ENCODE results near the gene RRP9. TPM values are rescaled to one million over a fixed set of nuclear protein-coding genes. Genes with fewer than 3 reads are reported as not detected.

Gene RRP9
- 47.0 to 49.9 TPM (median 49.4 TPM) in 3 replicates for total RNA-seq (2021)
- Bru-seq, nascent RNA, result percentile 66 among the genes with signal in this experiment
- long read RNA-seq, experiment 1, transcript RRP9-201 (15 exons, 1,578 nt), result major isoform, 157 of 200 reads
- long read RNA-seq, experiment 1, partial matches to known transcripts, result 6 of 200 reads
- long read RNA-seq, experiment 1, other reads (novel, unspliced or antisense), result 37 of 200 reads
- long read RNA-seq, experiment 2, transcript RRP9-201 (15 exons, 1,578 nt), result major isoform, 31 of 60 reads
- long read RNA-seq, experiment 2, partial matches to known transcripts, result 15 of 60 reads
- long read RNA-seq, experiment 2, other reads (novel, unspliced or antisense), result 14 of 60 reads
- long read RNA-seq, experiment 3, transcript RRP9-201 (15 exons, 1,578 nt), result major isoform, 142 of 190 reads
- long read RNA-seq, experiment 3, partial matches to known transcripts, result 13 of 190 reads
- long read RNA-seq, experiment 3, other reads (novel, unspliced or antisense), result 35 of 190 reads

DNA sequence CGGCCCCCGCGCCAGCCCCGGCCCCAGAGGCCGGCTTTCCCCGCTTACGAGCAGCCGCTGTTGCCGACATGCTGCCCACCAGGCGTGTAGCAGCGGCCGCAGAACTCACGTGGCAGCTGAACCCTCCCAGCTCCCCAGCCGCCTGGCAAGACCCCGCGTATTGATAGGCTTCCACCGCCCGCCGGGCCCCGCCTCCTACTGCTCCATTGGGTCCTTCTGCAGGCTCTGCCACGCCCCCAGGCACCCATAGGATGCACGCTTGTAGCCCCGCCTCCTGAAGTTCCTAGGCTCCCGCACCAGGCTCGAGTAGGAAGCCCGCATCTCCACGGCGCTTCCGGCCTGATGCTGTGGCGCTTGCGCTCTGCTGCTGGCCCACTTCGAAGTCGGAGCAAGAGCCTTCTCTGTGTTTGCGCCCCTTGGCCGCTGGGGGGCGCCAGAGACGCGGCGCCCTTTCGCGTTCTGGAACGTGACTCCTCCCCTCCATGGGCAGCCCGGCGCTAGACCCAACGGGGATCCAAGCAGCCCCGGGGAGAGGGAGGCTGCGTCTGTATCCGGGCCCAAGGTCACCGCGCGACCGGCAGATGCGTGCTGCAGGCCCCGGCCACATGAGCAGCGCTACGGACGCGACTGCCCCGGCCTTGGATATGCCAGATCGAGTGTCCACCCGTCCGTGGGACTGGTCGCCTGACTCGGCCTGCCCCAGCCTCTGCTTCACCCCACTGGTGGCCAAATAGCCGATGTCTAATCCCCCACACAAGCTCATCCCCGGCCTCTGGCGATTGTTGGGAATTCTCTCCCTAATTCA is at the start of gene RRP9, which contains the start of gene PARP3:
RRP9 (minus strand) TSS at position 107 of the 805 bp plus-strand sequence; CDS start at position 70, 37 bp downstream.
PARP3 (plus strand) TSS at position 566 of the 805 bp plus-strand sequence. CDS start 993 bp downstream, outside the sequence.
- ChIA-PET CTCF (interaction anchor here (0.6 to 3.4 kb wide), 44 partner anchors 11 to 879 kb away, joined by 3 to 49 read pairs (median 5); partner anchors contain the start of genes ABHD14A, ABHD14B, ACY1 and DUSP7), POLR2A (interaction anchor here (1.0 to 2.5 kb wide), 4 partner anchors 12 to 49 kb away, joined by 3 to 19 read pairs (median 4); partner anchors contain the start of genes ACY1 and PCBP4)
- H3K9me3 Mint-ChIP-seq, result no peaks in the 10 kb centered on the region
- no peak for TF ChIP-seq NR1H2 (CRISPR knock-in tag; IDR thresholded peaks at IDR 0.05)
- TF ChIP-seq JUN (CRISPR knock-in tag; IDR thresholded peaks at IDR 0.05), result no peak
- peak; percentile 60; the same call in 1 of the 2 replicates for TF ChIP-seq E2F5 (CRISPR knock-in tag; IDR thresholded peaks at IDR 0.05)
- TF ChIP-seq NFATC4 (CRISPR knock-in tag; IDR thresholded peaks at IDR 0.05), result no peak
- TF ChIP-seq NFE2L1 (CRISPR knock-in tag; IDR thresholded peaks at IDR 0.05), result no peak
- TF ChIP-seq CTCF (IDR thresholded peaks at IDR 0.05), result peak; percentile 99
- peak; percentile 86 for TF ChIP-seq FOXK1 (CRISPR knock-in tag; IDR thresholded peaks at IDR 0.05)
- no peak for TF ChIP-seq PRRX2 (CRISPR knock-in tag; IDR thresholded peaks at IDR 0.05)
- no peak for TF ChIP-seq TEAD4 (CRISPR knock-in tag; IDR thresholded peaks at IDR 0.05)
- no peak for TF ChIP-seq ESRRA (CRISPR knock-in tag; IDR thresholded peaks at IDR 0.05; ENCODE audit: borderline replicate concordance)
- no peak for TF ChIP-seq ZNF219 (CRISPR knock-in tag; IDR thresholded peaks at IDR 0.05; ENCODE audit: borderline replicate concordance)
- TF ChIP-seq SP1 (CRISPR knock-in tag; conservative IDR thresholded peaks at IDR 0.05), result peak; percentile 99
- TF ChIP-seq, protein P1, sequence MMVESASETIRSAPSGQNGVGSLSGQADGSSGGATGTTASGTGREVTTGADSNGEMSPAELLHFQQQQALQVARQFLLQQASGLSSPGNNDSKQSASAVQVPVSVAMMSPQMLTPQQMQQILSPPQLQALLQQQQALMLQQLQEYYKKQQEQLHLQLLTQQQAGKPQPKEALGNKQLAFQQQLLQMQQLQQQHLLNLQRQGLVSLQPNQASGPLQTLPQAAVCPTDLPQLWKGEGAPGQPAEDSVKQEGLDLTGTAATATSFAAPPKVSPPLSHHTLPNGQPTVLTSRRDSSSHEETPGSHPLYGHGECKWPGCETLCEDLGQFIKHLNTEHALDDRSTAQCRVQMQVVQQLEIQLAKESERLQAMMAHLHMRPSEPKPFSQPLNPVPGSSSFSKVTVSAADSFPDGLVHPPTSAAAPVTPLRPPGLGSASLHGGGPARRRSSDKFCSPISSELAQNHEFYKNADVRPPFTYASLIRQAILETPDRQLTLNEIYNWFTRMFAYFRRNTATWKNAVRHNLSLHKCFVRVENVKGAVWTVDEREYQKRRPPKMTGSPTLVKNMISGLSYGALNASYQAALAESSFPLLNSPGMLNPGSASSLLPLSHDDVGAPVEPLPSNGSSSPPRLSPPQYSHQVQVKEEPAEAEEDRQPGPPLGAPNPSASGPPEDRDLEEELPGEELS (CRISPR knock-in tag; IDR thresholded peaks at IDR 0.05), result 0 out of 2 replicates have a peak, but pooled peaks have one; percentile 40
- peak; percentile 24; the same call in 1 of the 2 replicates for TF ChIP-seq ZNF263 (CRISPR knock-in tag; IDR thresholded peaks at IDR 0.05; ENCODE audit: low read depth)
- no peak for TF ChIP-seq ZNF138 (CRISPR knock-in tag; conservative IDR thresholded peaks at IDR 0.05)
- no peak for TF ChIP-seq IRF2 (CRISPR knock-in tag; IDR thresholded peaks at IDR 0.05; ENCODE audit: borderline replicate concordance, low read depth)
- TF ChIP-seq ZNF416 (CRISPR knock-in tag; IDR thresholded peaks at IDR 0.05), result no peak
- no peak for TF ChIP-seq ZSCAN18 (CRISPR knock-in tag; IDR thresholded peaks at IDR 0.05)
- TF ChIP-seq ZNF671 (CRISPR knock-in tag; IDR thresholded peaks at IDR 0.05), result no peak
- TF ChIP-seq CDX4 (CRISPR knock-in tag; IDR thresholded peaks at IDR 0.05; ENCODE audit: borderline replicate concordance), result no peak
- TF ChIP-seq, protein P2, sequence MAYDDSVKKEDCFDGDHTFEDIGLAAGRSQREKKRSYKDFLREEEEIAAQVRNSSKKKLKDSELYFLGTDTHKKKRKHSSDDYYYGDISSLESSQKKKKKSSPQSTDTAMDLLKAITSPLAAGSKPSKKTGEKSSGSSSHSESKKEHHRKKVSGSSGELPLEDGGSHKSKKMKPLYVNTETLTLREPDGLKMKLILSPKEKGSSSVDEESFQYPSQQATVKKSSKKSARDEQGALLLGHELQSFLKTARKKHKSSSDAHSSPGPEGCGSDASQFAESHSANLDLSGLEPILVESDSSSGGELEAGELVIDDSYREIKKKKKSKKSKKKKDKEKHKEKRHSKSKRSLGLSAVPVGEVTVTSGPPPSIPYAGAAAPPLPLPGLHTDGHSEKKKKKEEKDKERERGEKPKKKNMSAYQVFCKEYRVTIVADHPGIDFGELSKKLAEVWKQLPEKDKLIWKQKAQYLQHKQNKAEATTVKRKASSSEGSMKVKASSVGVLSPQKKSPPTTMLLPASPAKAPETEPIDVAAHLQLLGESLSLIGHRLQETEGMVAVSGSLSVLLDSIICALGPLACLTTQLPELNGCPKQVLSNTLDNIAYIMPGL (CRISPR knock-in tag; IDR thresholded peaks at IDR 0.05), result peak; percentile 69; the same call in 1 of the 2 replicates
- no peak for TF ChIP-seq NR2C2 (CRISPR knock-in tag; IDR thresholded peaks at IDR 0.05)
- TF ChIP-seq CBFB (CRISPR knock-in tag; IDR thresholded peaks at IDR 0.05; ENCODE audit: low read depth), result no peak
- no peak for TF ChIP-seq SOX15 (CRISPR knock-in tag; IDR thresholded peaks at IDR 0.05)
- no peak for TF ChIP-seq ZBTB21 (CRISPR knock-in tag; IDR thresholded peaks at IDR 0.05; ENCODE audit: borderline replicate concordance)
- TF ChIP-seq ZNF423 (CRISPR knock-in tag; IDR thresholded peaks at IDR 0.05), result peak; percentile 96

More for the DNA sequence above, at the start of gene RRP9, which contains the start of gene PARP3:
- Mint-ChIP-seq H3K36me3 (peaks cover 27% of the 10 kb centered on the region), H3K27me3 (ENCODE audit: low read depth) (no peaks in the 10 kb centered on the region; the same call in 1 of the 2 replicates), H3K27ac (no peak within 1 kb of the TSS), H3K4me3 (peak within 1 kb of the TSS; percentile 91), H3K4me1 (peaks cover 17% of the 10 kb centered on the region)
- ATAC-seq (peak; percentile 96), DNase-seq (ENCODE audit: low spot score) (peak; percentile 100)

Data from WTC11 (cell line).